ENCODE data around the gene KIAA1958.

KIAA1958 gene

DNA sequence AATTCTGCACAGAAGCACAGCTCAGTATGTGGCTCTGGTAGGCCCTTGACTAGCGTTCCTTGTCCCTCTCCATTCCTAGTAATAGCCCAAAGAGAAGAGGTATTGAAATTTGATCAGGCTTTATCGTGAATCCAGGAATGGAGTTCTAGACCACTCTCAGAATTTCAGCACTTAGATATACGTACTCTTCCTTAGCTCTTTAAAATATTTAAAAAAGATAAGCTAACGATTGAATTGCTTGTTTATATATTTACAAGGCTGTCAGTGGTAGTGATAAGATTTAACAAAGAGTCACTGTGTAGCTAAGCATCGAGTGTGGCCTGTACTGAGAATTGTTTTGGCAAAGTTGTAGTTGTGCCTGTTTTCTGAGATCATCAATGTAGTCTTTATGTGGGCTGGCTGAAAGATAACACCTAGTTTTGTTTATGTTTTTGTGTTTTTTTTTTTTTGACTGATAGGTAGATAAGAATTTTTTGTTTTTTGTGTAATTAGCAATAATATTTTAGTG, 2.5 kb downstream of the KIAA1958 start:
- TF ChIP-seq ZBTB7A (IDR thresholded peaks at IDR 0.05; ENCODE audit: low read depth) (no peak), RAD21 (IDR thresholded peaks at IDR 0.05; ENCODE audit: low read depth) (no peak), CEBPB (IDR thresholded peaks at IDR 0.05) (no peak), TCF12 (IDR thresholded peaks at IDR 0.05; ENCODE audit: low read depth) (no peak), TAF1 (IDR thresholded peaks at IDR 0.05; ENCODE audit: low read depth) (no peak), YY1 (IDR thresholded peaks at IDR 0.05; ENCODE audit: low read depth) (no peak), FOXM1 (IDR thresholded peaks at IDR 0.05; ENCODE audit: borderline replicate concordance, low read depth) (no peak), EGR1 (IDR thresholded peaks at IDR 0.05) (no peak), CREB1 (IDR thresholded peaks at IDR 0.05; ENCODE audit: low read depth) (no peak), REST (IDR thresholded peaks at IDR 0.05; ENCODE audit: low read depth) (no peak), EP300 (IDR thresholded peaks at IDR 0.05; ENCODE audit: borderline replicate concordance) (no peak), TEAD4 (IDR thresholded peaks at IDR 0.05) (no peak), NFIC (IDR thresholded peaks at IDR 0.05) (no peak)
- TF ChIP-seq, protein P1, sequence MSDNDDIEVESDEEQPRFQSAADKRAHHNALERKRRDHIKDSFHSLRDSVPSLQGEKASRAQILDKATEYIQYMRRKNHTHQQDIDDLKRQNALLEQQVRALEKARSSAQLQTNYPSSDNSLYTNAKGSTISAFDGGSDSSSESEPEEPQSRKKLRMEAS (IDR thresholded peaks at IDR 0.05): no peak
- TF ChIP-seq, protein P2, sequence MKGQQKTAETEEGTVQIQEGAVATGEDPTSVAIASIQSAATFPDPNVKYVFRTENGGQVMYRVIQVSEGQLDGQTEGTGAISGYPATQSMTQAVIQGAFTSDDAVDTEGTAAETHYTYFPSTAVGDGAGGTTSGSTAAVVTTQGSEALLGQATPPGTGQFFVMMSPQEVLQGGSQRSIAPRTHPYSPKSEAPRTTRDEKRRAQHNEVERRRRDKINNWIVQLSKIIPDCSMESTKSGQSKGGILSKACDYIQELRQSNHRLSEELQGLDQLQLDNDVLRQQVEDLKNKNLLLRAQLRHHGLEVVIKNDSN (IDR thresholded peaks at IDR 0.05): no peak

DNA sequence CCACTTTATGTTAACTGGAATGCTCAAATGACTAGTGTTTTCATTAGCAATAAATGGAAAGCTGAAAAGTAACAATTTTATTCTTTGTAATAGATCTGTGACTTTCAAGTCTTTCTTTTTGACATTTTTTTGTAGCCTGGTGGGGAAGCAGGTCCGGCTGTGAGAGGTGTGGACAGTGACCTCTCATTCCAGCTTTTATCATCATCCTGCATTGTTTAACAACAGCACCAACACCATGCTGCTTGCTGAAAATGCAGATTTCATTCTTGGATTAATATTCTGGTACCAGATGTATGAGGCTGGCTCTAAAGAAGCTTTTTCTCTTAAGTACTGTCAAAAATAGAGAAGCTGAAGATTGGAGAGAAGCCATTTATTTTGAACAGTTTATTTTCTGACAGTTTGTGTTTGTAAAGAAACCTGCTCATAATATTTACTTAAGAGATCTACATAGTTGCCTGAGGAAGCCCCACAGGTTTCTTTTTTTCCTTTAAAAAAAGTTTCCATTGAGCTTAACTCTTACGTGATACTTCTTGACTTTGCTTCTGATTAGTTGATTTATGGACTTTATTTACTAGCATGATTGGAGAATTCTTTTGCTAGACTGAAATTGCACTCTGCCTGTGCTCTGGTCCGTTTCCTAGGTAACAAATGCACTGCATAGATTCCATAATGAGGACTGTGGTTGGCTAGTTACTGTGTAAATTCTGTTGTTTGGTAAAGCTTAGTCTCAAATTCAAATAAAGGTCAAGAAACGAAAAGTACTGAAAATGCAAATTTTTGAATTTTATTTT, 3.4 kb downstream of the KIAA1958 start:
- TF ChIP-seq RAD21 (IDR thresholded peaks at IDR 0.05; ENCODE audit: low read depth) (no peak), TAF1 (IDR thresholded peaks at IDR 0.05; ENCODE audit: low read depth) (no peak), EGR1 (IDR thresholded peaks at IDR 0.05) (no peak), CEBPB (IDR thresholded peaks at IDR 0.05) (no peak), EP300 (IDR thresholded peaks at IDR 0.05; ENCODE audit: borderline replicate concordance) (no peak)

GRCh38 chr9:112493393-112494137, 6.9 kb downstream of the KIAA1958 start:
- no peak for TF ChIP-seq FOXM1 (IDR thresholded peaks at IDR 0.05; ENCODE audit: borderline replicate concordance, low read depth)
- TF ChIP-seq, protein P1 (IDR thresholded peaks at IDR 0.05): no peak
- TF ChIP-seq NFIC (IDR thresholded peaks at IDR 0.05): no peak

DNA sequence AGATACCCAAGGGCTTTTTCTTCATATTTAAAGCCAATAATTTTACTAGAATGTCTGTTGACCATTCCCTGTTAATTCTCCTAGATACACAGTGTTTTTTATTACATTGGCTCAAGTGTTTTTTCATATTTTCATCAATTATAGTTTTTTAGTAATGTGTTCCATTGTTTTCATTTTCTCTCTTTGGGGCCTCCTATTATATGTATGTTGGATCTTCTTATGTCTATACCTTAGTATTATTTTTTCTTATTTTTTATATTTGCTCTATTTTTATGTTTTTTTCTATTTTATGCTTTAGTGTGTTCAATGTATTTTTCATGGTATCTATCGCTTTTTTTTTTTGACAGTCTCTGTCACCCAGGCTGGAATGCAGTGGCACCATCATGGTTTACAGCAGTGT, 7.5 kb downstream of the KIAA1958 start:
- TF ChIP-seq ZBTB7A (IDR thresholded peaks at IDR 0.05; ENCODE audit: low read depth) (no peak), FOXM1 (IDR thresholded peaks at IDR 0.05; ENCODE audit: borderline replicate concordance, low read depth) (no peak), REST (IDR thresholded peaks at IDR 0.05; ENCODE audit: low read depth) (no peak), TCF12 (IDR thresholded peaks at IDR 0.05; ENCODE audit: low read depth) (no peak), YY1 (IDR thresholded peaks at IDR 0.05; ENCODE audit: low read depth) (no peak), TAF1 (IDR thresholded peaks at IDR 0.05; ENCODE audit: low read depth) (no peak), EGR1 (IDR thresholded peaks at IDR 0.05) (no peak), EP300 (IDR thresholded peaks at IDR 0.05; ENCODE audit: borderline replicate concordance) (no peak), CREB1 (IDR thresholded peaks at IDR 0.05; ENCODE audit: low read depth) (no peak), NFIC (IDR thresholded peaks at IDR 0.05) (no peak), TEAD4 (IDR thresholded peaks at IDR 0.05) (no peak), RAD21 (IDR thresholded peaks at IDR 0.05; ENCODE audit: low read depth) (no peak), CEBPB (IDR thresholded peaks at IDR 0.05) (no peak)
- TF ChIP-seq, protein P1 (IDR thresholded peaks at IDR 0.05): no peak
- TF ChIP-seq, protein P2 (IDR thresholded peaks at IDR 0.05): no peak

- TF ChIP-seq, protein P2 (IDR thresholded peaks at IDR 0.05): no peak
- no peak for TF ChIP-seq EGR1 (IDR thresholded peaks at IDR 0.05)
Measured at GRCh38 chr9:112495614-112496013, 9.0 kb downstream of the KIAA1958 start.

All from Ishikawa (cell line).